NCI-H2107 treated with DMSO at 0.1 percent for 48 hours (cell line): ENCODE measurements around the gene SLC51B.
"Not testable (repeated sequence)": the region's sequence is repeated elsewhere in the genome, so short reads cannot be mapped to it uniquely, and the experiment has no call there.

Experiments used
- DNase-seq: peaks from one replicate; lab custom pipeline; 2025; ENCODE audit not compliant: unreplicated experiment; lab: John Stamatoyannopoulos, UW

Gene SLC51B

GRCh38 chr15:65062726-65063125 lies 17.5 kb downstream of the SLC51B start:
- DNase-seq, result no peak

GRCh38 chr15:65066001-65066634 lies 20.9 kb downstream of the SLC51B start:
- no peak for DNase-seq

GRCh38 chr15:65066635-65067316 lies 21.6 kb downstream of the SLC51B start:
- DNase-seq, result no peak

- DNase-seq, result no peak
Measured at GRCh38 chr15:65067317-65067644, 22.1 kb downstream of the SLC51B start.

- DNase-seq, result no peak
Measured at GRCh38 chr15:65067645-65068402, 22.6 kb downstream of the SLC51B start, which contains the start of gene RASL12. Gene RASL12 (minus strand): TSS chr15:65067991. CDS start chr15:65067835, 156 bp downstream.

- DNase-seq, result no peak
Measured at GRCh38 chr15:65068403-65068788, 23.2 kb downstream of the SLC51B start.

- DNase-seq, result no peak
Measured at GRCh38 chr15:65069179-65069578, 24.0 kb downstream of the SLC51B start.

GRCh38 chr15:65069779-65070546 lies 24.8 kb downstream of the SLC51B start:
- DNase-seq, result no peak

GRCh38 chr15:65071381-65071811 lies 26.2 kb downstream of the SLC51B start:
- DNase-seq, result no peak

GRCh38 chr15:65072027-65072426 lies 26.8 kb downstream of the SLC51B start:
- DNase-seq, result no peak

- no peak for DNase-seq
Measured at GRCh38 chr15:65072617-65073016, 27.4 kb downstream of the SLC51B start.

- not testable (repeated sequence) for DNase-seq
Measured at GRCh38 chr15:65074946-65075345, 29.8 kb downstream of the SLC51B start.

GRCh38 chr15:65075607-65076395 lies 30.6 kb downstream of the SLC51B start:
- DNase-seq, result not testable (repeated sequence)

- no peak for DNase-seq
Measured at GRCh38 chr15:65076486-65077290, 31.5 kb downstream of the SLC51B start, which contains the start of gene KBTBD13. Gene KBTBD13 (plus strand): TSS chr15:65076746. CDS start chr15:65076816, 70 bp downstream.

- DNase-seq, result no peak
Measured at GRCh38 chr15:65077291-65077980, 32.2 kb downstream of the SLC51B start.

GRCh38 chr15:65077981-65078352 lies 32.8 kb downstream of the SLC51B start:
- DNase-seq, result no peak

GRCh38 chr15:65079580-65079979 lies 34.4 kb downstream of the SLC51B start:
- DNase-seq, result no peak

- no peak for DNase-seq
Measured at GRCh38 chr15:65081270-65081669, 36.1 kb downstream of the SLC51B start.

GRCh38 chr15:65081758-65082157 lies 36.6 kb downstream of the SLC51B start:
- no peak for DNase-seq
